Psoas muscle (tissue), 8 donors: ENCODE measurements around the gene PRAMEF11. TPM values are rescaled to one million over a fixed set of nuclear protein-coding genes. Genes with fewer than 3 reads are reported as not detected.
"Not testable (repeated sequence)": the region's sequence is repeated elsewhere in the genome, so short reads cannot be mapped to it uniquely, and the experiment has no call there.

Experiments used
- ATAC-seq, 4 donors: fragments of 200-7000 bp; cut with Tn5 transposase; one replicate each; pipeline ENCODE4 v1.9.1; 2020; ENCODE audit warnings: moderate library complexity in 3 of 4, mild to moderate bottlenecking in 2 of 4
- DNase-seq, 2 donors: peaks; one replicate each; pipeline ENCODE4 v3.0.0-alpha.2; 2020
- H3K27ac ChIP-seq: fragments of 200-600 bp; one replicate; pipeline ENCODE4 v1.8.0; 2022
- H3K27me3 ChIP-seq, 3 donors: fragments of 200-600 bp in 1 of 3; one replicate each; pipeline versions ENCODE4 v1.6.1 to v1.8.0; 2013 to 2022; ENCODE audit warnings: low read length in 2 of 3, mild to moderate bottlenecking in 2 of 3, moderate library complexity in 1 of 3; ENCODE audit not compliant: insufficient read depth in 3 of 3
- H3K36me3 ChIP-seq, 2 donors: fragments of 200-600 bp in 1 of 2; one replicate each; pipeline versions ENCODE4 v1.6.1 to v1.8.0; 2013 to 2022; ENCODE audit warnings: low read depth in 1 of 2, mild to moderate bottlenecking in 1 of 2, moderate library complexity in 1 of 2; ENCODE audit not compliant: insufficient read depth in 1 of 2
- H3K4me1 ChIP-seq: fragments of 200-600 bp; one replicate; pipeline ENCODE4 v1.8.0; 2022
- H3K4me3 ChIP-seq: fragments of 200-600 bp; one replicate; pipeline ENCODE4 v1.8.0; 2022; ENCODE audit warnings: mild to moderate bottlenecking
- H3K9me3 ChIP-seq: fragments of 200-600 bp; one replicate; pipeline ENCODE4 v1.8.0; 2022
- WGBS, 3 donors: extraction: QIAGEN DNeasy Blood & Tissue Kit; methylation state at CpG; one replicate each; pipeline versions ENCODE4 v1.1.6 to v1.1.7; 2013; 5-methylcytosine and 5-hydroxymethylcytosine counted together
- intact Hi-C, 2 donors: fragments of 100-400 bp; cut with DNase I; formaldehyde crosslinking; loops; one replicate each; pipeline versions ENCODE4 v1.11.0 to v1.14.2; 2022
- long read RNA-seq, 2 donors: library from polyadenylated mRNA; unstranded; transcript quantifications; one replicate each; pipeline ENCODE4 v2.0.0, GENCODE V29; 2021
- polyA plus RNA-seq, 3 donors: library from polyadenylated mRNA; stranded (reverse); fragments of 200-250 nt; gene quantifications; one replicate each; pipeline ENCODE4 v1.2.3, GENCODE V29; 2013
- total RNA-seq, 4 donors: library from RNA; stranded (reverse); fragmentation: NEBNext Ultra II Directional in 2 of 4; extraction: Animal tissue kit (Norgen Biotek cat#: 25700) in 2 of 4; gene quantifications; one replicate each; pipeline versions ENCODE4 v1.2.1 to v1.2.4, GENCODE V29; 2021 to 2023
- TF ChIP-seq, protein P1 (sequence below): fragments of 200-600 bp; IDR thresholded peaks from one replicate; pipeline ENCODE4 v1.8.0; 2022; ENCODE audit warnings: antibody characterized with exemption
- donor health status: healthy with polysubstance abuse.
- donor health status: DM: no; HTN: no; CAD: no; lungs with moderate emphysema.
- donor health status: Bipolar disorder and iron deficiency.
- donor health status: healthy.
- donor health status: DM: yes; HTN: yes; CAD: no.
- donor health status: DM: no; HTN: no; CAD: no.
- donor health status: DM: no; HTN: no; CAD: no.
- donor health status: DM: yes; HTN: yes; CAD: no.

PRAMEF11 gene
- total RNA-seq (not detected), polyA plus RNA-seq (not detected)
- long read RNA-seq, donor 1, result 0 reads
- long read RNA-seq, donor 2, result 0 reads

GRCh38 chr1:12831310-12831709 is at the start of gene PRAMEF11:
TSS of gene PRAMEF11 (minus strand) at chr1:12831410. CDS start at chr1:12828789, 2,621 bp downstream.
- H3K9me3 ChIP-seq, H3K4me3 ChIP-seq, ATAC-seq, H3K4me1 ChIP-seq, H3K36me3 ChIP-seq, DNase-seq, H3K27me3 ChIP-seq, H3K27ac ChIP-seq, intact Hi-C loops: not testable (repeated sequence)
- WGBS, 3 donors, result 49 to 59% (median 55%) methylated on average over 3 of the region's 3 CpGs

DNA sequence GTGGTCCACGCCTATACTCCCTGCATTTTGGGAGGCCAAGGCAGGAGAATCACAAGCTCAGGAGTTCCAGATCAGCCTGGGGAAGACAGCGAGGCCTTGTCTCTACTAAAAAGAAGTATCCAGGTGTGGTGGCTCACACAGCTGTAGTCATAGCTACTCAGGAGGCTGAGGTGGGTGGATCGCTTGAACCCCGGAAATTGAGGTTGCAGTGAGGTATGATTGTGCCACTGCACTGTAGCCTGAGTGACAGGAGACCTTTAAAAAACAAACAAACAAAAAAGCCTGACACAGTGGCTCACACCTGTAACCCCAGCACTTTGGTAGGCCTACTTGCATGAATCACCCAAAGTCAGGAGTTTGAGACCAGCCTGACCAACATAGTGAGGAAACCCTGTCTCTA is 47.2 kb upstream of the PRAMEF11 start:
- WGBS, 3 donors, result 81 to 100% (median 86%) methylated on average over 2 to 3 of the region's 4 CpGs
- ATAC-seq, H3K4me3 ChIP-seq, H3K4me1 ChIP-seq, H3K36me3 ChIP-seq, DNase-seq, intact Hi-C loops, H3K27ac ChIP-seq, H3K9me3 ChIP-seq, H3K27me3 ChIP-seq: not testable (repeated sequence)

DNA sequence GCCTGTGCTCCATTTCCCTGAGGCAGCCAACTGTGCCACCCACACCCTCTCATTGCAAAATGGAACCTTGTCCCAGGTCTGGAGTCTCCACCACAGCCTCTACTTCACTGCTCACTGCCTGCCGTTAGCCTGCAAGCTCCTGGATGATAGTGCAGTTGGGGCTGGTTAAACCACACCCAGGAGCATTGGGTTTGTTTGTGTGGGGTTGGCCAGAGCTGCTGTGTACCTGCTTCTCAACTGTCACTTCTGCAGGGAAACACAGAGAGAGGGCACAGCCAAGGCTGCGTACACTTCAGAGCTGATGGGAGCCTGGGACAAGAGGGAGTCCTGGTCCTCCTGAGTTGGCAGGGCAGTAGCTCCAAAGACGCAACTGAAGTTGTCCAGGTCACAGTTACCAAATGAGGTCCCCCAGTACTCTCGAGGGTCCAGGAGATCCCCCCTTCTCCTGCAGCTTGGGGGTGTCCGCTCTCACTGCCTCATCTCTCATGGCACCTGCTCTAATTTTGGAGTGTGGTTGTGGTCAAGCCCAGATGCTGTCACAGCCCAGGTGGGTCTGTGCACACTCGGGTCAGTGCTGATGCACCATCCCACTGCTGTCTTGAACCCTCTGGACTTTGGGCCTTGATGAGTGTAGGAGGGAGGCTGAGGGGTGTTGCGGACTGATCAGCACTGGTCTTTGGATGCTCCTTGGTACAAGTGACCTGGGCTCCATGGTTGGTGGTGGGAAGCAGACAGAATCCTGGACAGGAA is 32.1 kb upstream of the PRAMEF11 start:
- H3K27me3 ChIP-seq, H3K27ac ChIP-seq, H3K4me1 ChIP-seq, ATAC-seq, H3K36me3 ChIP-seq, DNase-seq, H3K4me3 ChIP-seq, intact Hi-C loops, H3K9me3 ChIP-seq: not testable (repeated sequence)
- WGBS, 3 donors, result 81 to 91% (median 86%) methylated on average over 2 to 4 of the region's 7 CpGs

DNA sequence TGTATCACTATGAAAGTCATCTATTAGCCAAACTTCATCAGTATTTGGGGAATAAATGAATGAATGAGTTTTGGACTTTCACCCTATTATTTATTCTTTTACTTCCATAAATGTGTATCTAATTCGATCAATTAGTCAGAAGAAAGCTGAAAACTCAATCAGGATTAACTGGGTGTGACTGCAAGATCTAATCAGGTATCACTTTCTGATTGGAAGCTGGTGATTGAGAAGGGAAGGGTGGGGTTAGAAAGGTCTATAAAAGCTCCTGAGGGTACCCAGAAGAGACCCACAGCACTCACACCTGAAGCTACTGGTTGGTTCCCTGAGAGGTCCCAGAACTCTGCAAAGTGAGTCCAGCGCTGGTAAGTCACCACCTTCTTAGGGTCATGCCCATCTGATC is 25.6 kb upstream of the PRAMEF11 start, which contains the start of gene PRAMEF2:
PRAMEF2 (plus strand) TSS at position 301 of the 400 bp plus-strand sequence. CDS start 1,924 bp downstream, outside the sequence.
- H3K4me3 ChIP-seq, H3K4me1 ChIP-seq, intact Hi-C loops, H3K27ac ChIP-seq, DNase-seq, ATAC-seq, H3K36me3 ChIP-seq, H3K9me3 ChIP-seq, H3K27me3 ChIP-seq: not testable (repeated sequence)
- WGBS, 3 donors, result 17 to 57% (median 52%) methylated on average over 1 to 2 of the region's 2 CpGs

- ATAC-seq, result no peak
These were observed 20.6 kb upstream of the PRAMEF11 start for GRCh38 chr1:12851779-12852178.

DNA sequence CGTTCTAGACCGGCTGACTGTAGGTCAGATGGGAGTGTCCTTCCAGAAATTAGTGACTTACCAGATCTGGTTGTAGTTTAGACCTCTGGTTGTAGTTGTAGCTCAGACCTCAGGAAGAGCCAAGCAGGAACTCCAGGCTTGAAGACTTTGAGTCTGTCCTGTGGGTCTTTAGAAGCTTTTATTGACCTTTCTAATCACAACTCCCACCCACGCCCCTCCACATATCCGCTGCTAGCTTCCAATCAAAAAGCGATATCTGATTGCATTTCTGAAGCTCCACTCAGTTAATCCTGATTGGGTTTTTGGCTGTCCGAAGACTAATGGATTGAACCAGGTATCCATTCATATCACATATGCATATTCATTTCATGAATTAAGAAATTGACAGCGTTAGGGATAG is 17.4 kb upstream of the PRAMEF11 start, which contains the start of gene HNRNPCL1:
HNRNPCL1 (minus strand) TSS at position 101 of the 400 bp plus-strand sequence. CDS start 431 bp downstream, outside the sequence.
- H3K4me3 ChIP-seq, H3K27me3 ChIP-seq, H3K36me3 ChIP-seq, ATAC-seq, DNase-seq, H3K4me1 ChIP-seq, H3K27ac ChIP-seq, intact Hi-C loops, H3K9me3 ChIP-seq: not testable (repeated sequence)
- WGBS, 3 donors, result 83 to 88% (median 86%) methylated on average over 7 of the region's 7 CpGs

More at GRCh38 chr1:12851779-12852178, 20.6 kb upstream of the PRAMEF11 start:
- Histone ChIP-seq H3K27ac (no peak overlapping the region), H3K36me3 (no peaks in the 10 kb centered on the region), H3K4me3 (no peak overlapping the region), H3K9me3 (no peaks in the 10 kb centered on the region), H3K4me1 (no peaks in the 10 kb centered on the region), H3K27me3 (no peaks in the 10 kb centered on the region)
- TF ChIP-seq, protein P1, sequence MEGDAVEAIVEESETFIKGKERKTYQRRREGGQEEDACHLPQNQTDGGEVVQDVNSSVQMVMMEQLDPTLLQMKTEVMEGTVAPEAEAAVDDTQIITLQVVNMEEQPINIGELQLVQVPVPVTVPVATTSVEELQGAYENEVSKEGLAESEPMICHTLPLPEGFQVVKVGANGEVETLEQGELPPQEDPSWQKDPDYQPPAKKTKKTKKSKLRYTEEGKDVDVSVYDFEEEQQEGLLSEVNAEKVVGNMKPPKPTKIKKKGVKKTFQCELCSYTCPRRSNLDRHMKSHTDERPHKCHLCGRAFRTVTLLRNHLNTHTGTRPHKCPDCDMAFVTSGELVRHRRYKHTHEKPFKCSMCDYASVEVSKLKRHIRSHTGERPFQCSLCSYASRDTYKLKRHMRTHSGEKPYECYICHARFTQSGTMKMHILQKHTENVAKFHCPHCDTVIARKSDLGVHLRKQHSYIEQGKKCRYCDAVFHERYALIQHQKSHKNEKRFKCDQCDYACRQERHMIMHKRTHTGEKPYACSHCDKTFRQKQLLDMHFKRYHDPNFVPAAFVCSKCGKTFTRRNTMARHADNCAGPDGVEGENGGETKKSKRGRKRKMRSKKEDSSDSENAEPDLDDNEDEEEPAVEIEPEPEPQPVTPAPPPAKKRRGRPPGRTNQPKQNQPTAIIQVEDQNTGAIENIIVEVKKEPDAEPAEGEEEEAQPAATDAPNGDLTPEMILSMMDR, result no peak
- 58 to 64% (median 62%) methylated on average over 4 of the region's 4 CpGs for WGBS, 3 donors
- DNase-seq, result no peak
- intact Hi-C loops, result no loop called here

DNA sequence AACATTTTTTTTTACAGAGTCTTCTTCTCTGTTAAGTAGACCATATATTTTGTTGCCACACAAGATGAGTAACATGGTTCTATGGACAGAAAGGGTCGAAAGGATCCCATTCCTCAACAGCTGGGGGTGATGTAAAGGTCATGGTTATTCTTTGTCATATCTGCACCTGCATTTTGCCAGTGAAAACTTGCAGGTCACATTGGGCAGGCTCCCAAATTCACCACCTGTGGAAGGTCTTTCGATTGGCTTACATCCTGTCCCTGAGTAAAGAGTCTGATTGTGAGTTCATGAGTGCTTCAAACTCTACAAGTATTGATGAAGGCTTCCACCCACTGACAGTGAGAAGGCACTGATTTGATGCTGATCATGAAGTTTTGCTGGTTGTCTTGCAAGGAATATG is 2.0 kb upstream of the PRAMEF11 start:
- H3K27me3 ChIP-seq, H3K4me3 ChIP-seq, ATAC-seq, DNase-seq, intact Hi-C loops, H3K9me3 ChIP-seq, H3K27ac ChIP-seq, H3K36me3 ChIP-seq, H3K4me1 ChIP-seq: not testable (repeated sequence)
- 45 to 55% (median 49%) methylated on average over 2 of the region's 2 CpGs for WGBS, 3 donors

- ATAC-seq, intact Hi-C loops, H3K4me1 ChIP-seq, H3K27ac ChIP-seq, H3K9me3 ChIP-seq, H3K27me3 ChIP-seq, DNase-seq, H3K4me3 ChIP-seq, H3K36me3 ChIP-seq: not testable (repeated sequence)
- WGBS, 3 donors, result 56 to 76% (median 69%) methylated on average over 6 of the region's 6 CpGs
These were observed 12.1 kb downstream of the PRAMEF11 start for GRCh38 chr1:12819061-12819460.
